Measurements from ENCODE around the gene NLGN1. TPM values are rescaled to one million over a fixed set of nuclear protein-coding genes. Genes with fewer than 3 reads are reported as not detected.

The NLGN1 gene
- total RNA-seq, 1 experiment from 2014 or later: not detected

DNA sequence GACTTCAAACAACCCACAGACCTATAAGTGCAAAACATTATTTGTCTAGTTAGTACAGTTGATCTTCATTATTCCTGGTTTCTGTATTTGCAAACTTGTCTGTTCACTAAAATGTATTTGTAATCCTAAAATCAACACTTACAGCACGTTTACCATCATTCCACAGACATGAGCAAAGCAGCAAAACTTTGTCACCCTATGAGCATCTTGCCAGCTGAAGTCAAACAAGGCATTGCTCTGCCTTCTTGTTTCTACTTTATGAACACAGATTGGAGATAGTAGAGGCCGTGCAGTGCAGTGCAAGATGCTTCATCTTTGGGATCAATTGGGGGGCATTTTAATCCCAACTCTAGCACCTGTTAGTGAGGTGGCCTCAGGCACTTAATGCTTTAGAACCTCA lies 202.1 kb downstream of the NLGN1 start:
- H3K9ac ChIP-seq (ENCODE audit: low read length): no peak overlapping the region
- no peak overlapping the region for H3K27ac ChIP-seq (ENCODE audit: low read depth, low read length)
- TF ChIP-seq, protein P1, sequence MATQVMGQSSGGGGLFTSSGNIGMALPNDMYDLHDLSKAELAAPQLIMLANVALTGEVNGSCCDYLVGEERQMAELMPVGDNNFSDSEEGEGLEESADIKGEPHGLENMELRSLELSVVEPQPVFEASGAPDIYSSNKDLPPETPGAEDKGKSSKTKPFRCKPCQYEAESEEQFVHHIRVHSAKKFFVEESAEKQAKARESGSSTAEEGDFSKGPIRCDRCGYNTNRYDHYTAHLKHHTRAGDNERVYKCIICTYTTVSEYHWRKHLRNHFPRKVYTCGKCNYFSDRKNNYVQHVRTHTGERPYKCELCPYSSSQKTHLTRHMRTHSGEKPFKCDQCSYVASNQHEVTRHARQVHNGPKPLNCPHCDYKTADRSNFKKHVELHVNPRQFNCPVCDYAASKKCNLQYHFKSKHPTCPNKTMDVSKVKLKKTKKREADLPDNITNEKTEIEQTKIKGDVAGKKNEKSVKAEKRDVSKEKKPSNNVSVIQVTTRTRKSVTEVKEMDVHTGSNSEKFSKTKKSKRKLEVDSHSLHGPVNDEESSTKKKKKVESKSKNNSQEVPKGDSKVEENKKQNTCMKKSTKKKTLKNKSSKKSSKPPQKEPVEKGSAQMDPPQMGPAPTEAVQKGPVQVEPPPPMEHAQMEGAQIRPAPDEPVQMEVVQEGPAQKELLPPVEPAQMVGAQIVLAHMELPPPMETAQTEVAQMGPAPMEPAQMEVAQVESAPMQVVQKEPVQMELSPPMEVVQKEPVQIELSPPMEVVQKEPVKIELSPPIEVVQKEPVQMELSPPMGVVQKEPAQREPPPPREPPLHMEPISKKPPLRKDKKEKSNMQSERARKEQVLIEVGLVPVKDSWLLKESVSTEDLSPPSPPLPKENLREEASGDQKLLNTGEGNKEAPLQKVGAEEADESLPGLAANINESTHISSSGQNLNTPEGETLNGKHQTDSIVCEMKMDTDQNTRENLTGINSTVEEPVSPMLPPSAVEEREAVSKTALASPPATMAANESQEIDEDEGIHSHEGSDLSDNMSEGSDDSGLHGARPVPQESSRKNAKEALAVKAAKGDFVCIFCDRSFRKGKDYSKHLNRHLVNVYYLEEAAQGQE (IDR thresholded peaks at IDR 0.05; ENCODE audit: low read depth): no peak
- TF ChIP-seq, protein P2, sequence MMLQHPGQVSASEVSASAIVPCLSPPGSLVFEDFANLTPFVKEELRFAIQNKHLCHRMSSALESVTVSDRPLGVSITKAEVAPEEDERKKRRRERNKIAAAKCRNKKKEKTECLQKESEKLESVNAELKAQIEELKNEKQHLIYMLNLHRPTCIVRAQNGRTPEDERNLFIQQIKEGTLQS (IDR thresholded peaks at IDR 0.05): no peak
- no peak for TF ChIP-seq ELF1 (IDR thresholded peaks at IDR 0.05; ENCODE audit: borderline replicate concordance, low read depth)
- no peak for TF ChIP-seq ZNF274 (IDR thresholded peaks at IDR 0.05; ENCODE audit: low read depth, low read length)
- TF ChIP-seq YY1 (IDR thresholded peaks at IDR 0.05; ENCODE audit: extremely low read depth, insufficient replicate concordance, low read depth, low read length): no peak
- no peak for TF ChIP-seq CBX3 (IDR thresholded peaks at IDR 0.05; ENCODE audit: low read depth)
- no peak for TF ChIP-seq EGR1 (IDR thresholded peaks at IDR 0.05; ENCODE audit: low read depth)
- TF ChIP-seq, protein P3, sequence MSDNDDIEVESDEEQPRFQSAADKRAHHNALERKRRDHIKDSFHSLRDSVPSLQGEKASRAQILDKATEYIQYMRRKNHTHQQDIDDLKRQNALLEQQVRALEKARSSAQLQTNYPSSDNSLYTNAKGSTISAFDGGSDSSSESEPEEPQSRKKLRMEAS (IDR thresholded peaks at IDR 0.05): no peak
- TF ChIP-seq POLR2A (IDR thresholded peaks at IDR 0.05; ENCODE audit: borderline replicate concordance, extremely low read depth, insufficient read depth, insufficient read length): no peak
- no peak for TF ChIP-seq SP1 (IDR thresholded peaks at IDR 0.05; ENCODE audit: low read depth)
- TF ChIP-seq ZFX (IDR thresholded peaks at IDR 0.05): no peak
- TF ChIP-seq, protein P4, sequence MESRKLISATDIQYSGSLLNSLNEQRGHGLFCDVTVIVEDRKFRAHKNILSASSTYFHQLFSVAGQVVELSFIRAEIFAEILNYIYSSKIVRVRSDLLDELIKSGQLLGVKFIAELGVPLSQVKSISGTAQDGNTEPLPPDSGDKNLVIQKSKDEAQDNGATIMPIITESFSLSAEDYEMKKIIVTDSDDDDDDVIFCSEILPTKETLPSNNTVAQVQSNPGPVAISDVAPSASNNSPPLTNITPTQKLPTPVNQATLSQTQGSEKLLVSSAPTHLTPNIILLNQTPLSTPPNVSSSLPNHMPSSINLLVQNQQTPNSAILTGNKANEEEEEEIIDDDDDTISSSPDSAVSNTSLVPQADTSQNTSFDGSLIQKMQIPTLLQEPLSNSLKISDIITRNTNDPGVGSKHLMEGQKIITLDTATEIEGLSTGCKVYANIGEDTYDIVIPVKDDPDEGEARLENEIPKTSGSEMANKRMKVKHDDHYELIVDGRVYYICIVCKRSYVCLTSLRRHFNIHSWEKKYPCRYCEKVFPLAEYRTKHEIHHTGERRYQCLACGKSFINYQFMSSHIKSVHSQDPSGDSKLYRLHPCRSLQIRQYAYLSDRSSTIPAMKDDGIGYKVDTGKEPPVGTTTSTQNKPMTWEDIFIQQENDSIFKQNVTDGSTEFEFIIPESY (IDR thresholded peaks at IDR 0.05; ENCODE audit: extremely low read depth, insufficient replicate concordance, low read length): no peak
- TF ChIP-seq FOSL1 (IDR thresholded peaks at IDR 0.05; ENCODE audit: low read depth): no peak
- TF ChIP-seq, protein P5, sequence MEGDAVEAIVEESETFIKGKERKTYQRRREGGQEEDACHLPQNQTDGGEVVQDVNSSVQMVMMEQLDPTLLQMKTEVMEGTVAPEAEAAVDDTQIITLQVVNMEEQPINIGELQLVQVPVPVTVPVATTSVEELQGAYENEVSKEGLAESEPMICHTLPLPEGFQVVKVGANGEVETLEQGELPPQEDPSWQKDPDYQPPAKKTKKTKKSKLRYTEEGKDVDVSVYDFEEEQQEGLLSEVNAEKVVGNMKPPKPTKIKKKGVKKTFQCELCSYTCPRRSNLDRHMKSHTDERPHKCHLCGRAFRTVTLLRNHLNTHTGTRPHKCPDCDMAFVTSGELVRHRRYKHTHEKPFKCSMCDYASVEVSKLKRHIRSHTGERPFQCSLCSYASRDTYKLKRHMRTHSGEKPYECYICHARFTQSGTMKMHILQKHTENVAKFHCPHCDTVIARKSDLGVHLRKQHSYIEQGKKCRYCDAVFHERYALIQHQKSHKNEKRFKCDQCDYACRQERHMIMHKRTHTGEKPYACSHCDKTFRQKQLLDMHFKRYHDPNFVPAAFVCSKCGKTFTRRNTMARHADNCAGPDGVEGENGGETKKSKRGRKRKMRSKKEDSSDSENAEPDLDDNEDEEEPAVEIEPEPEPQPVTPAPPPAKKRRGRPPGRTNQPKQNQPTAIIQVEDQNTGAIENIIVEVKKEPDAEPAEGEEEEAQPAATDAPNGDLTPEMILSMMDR (IDR thresholded peaks at IDR 0.05 in 2 of 3, conservative IDR thresholded peaks at IDR 0.05 in 1 of 3; ENCODE audit: borderline replicate concordance in 1 of 3, insufficient read depth in 1 of 3, low read depth in 2 of 3, low read length in 2 of 3): no peak
- H3K4me3 ChIP-seq (replicated peaks in 1 of 2; ENCODE audit: low read depth in 1 of 2, low read length in 2 of 2): no peak overlapping the region
- intact Hi-C loops (cut with micrococcal nuclease): no loop called here
- BruUV-seq (replicated peaks): no TSS peak
- H2AFZ ChIP-seq (ENCODE audit: low read depth, low read length, poor library complexity, severe bottlenecking): no peak overlapping the region
- POLR2A ChIA-PET: no interaction called here
- no peaks in the 10 kb centered on the region for H3K4me1 ChIP-seq (ENCODE audit: control insufficient read depth in 1 of 2, insufficient read depth in 2 of 2, low read length in 2 of 2)
- H3K79me2 ChIP-seq (ENCODE audit: insufficient read depth, low read length): no peaks in the 10 kb centered on the region
- H3K9me3 ChIP-seq (ENCODE audit: control insufficient read depth in 1 of 2, insufficient read depth in 1 of 2, low read depth in 1 of 2, low read length in 2 of 2): no peaks in the 10 kb centered on the region
- RAD21 ChIA-PET (ENCODE audit: low non-redundant PET in 1 of 2, low total read pairs in 2 of 2, uncharacterized antibody in 2 of 2, unreplicated experiment in 2 of 2): no interaction called here
- DNase-seq (ENCODE audit: low read depth, low spot score) (no peak), ATAC-seq (no peak)
- no peaks in the 10 kb centered on the region for H3K27me3 ChIP-seq (ENCODE audit: insufficient read depth, low read length)
- CTCF ChIA-PET: no interaction called here
- H3K4me2 ChIP-seq (ENCODE audit: low read length): no peak overlapping the region
- no peaks in the 10 kb centered on the region for H3K36me3 ChIP-seq (ENCODE audit: control insufficient read depth in 1 of 2, insufficient read depth in 2 of 2, low read length in 2 of 2)
- no peaks in the 10 kb centered on the region for H3K9me2 ChIP-seq (ENCODE audit: insufficient read depth)
- no peaks in the 10 kb centered on the region for H4K20me1 ChIP-seq (ENCODE audit: insufficient read depth)
